ENCODE measurements around the gene ABCC9.
"Not testable (repeated sequence)": the region's sequence is repeated elsewhere in the genome, so short reads cannot be mapped to it uniquely, and the experiment has no call there.

The ABCC9 gene

GRCh38 chr12:21800011-21800410, 141.2 kb downstream of the ABCC9 start:
- H3K36me3 ChIP-seq (ENCODE audit: control insufficient read depth in 4 of 4, insufficient read depth in 4 of 4, low read length in 3 of 4), result no peaks in the 10 kb centered on the region
- no peaks in the 10 kb centered on the region for H3K9me3 ChIP-seq (ENCODE audit: control extremely low read depth in 1 of 5, control insufficient read depth in 4 of 5, insufficient read depth in 2 of 5, low read depth in 1 of 5, low read length in 4 of 5)
- no peaks in the 10 kb centered on the region for H3K27me3 ChIP-seq (replicated peaks in 2 of 5; ENCODE audit: control insufficient read depth in 4 of 5, insufficient read depth in 5 of 5, low read length in 4 of 5)
- WGBS (ENCODE audit: insufficient coverage), result no CpG with 5 or more reads among the region's 1 CpG
- DNase-seq, result no peak
- CTCF ChIA-PET, result no interaction called here
- POLR2A ChIA-PET, result no interaction called here
- no peak overlapping the region for H3K4me3 ChIP-seq (ENCODE audit: control insufficient read depth in 1 of 7, extremely low read depth in 1 of 7, insufficient read depth in 4 of 7, low read depth in 2 of 7, low read length in 6 of 7)
- H3K4me1 ChIP-seq (ENCODE audit: control extremely low read depth in 1 of 4, control insufficient read depth in 4 of 4, insufficient read depth in 4 of 4, low read length in 3 of 4), result no peaks in the 10 kb centered on the region
- H3K27ac ChIP-seq (ENCODE audit: insufficient read depth in 1 of 2, low read depth in 1 of 2, low read length in 2 of 2, poor library complexity in 1 of 2, severe bottlenecking in 2 of 2), result no peak overlapping the region

GRCh38 chr12:21797539-21797938, 143.7 kb downstream of the ABCC9 start:
- CTCF ChIA-PET, result no interaction called here
- H3K4me1 ChIP-seq (ENCODE audit: control extremely low read depth in 1 of 4, control insufficient read depth in 4 of 4, insufficient read depth in 4 of 4, low read length in 3 of 4), result no peaks in the 10 kb centered on the region
- no peak overlapping the region for H3K4me3 ChIP-seq (ENCODE audit: control insufficient read depth in 1 of 7, extremely low read depth in 1 of 7, insufficient read depth in 4 of 7, low read depth in 2 of 7, low read length in 6 of 7)
- POLR2A ChIA-PET, result no interaction called here
- no peaks in the 10 kb centered on the region for H3K27me3 ChIP-seq (replicated peaks in 2 of 5; ENCODE audit: control insufficient read depth in 4 of 5, insufficient read depth in 5 of 5, low read length in 4 of 5)
- DNase-seq, result no peak
- no peak overlapping the region for H3K27ac ChIP-seq (ENCODE audit: insufficient read depth in 1 of 2, low read depth in 1 of 2, low read length in 2 of 2, poor library complexity in 1 of 2, severe bottlenecking in 2 of 2)
- WGBS (ENCODE audit: insufficient coverage), result 100% methylated on average over 1 of the region's 1 CpG
- no peaks in the 10 kb centered on the region for H3K36me3 ChIP-seq (ENCODE audit: control insufficient read depth in 4 of 4, insufficient read depth in 4 of 4, low read length in 3 of 4)
- H3K9me3 ChIP-seq (ENCODE audit: control extremely low read depth in 1 of 5, control insufficient read depth in 4 of 5, insufficient read depth in 2 of 5, low read depth in 1 of 5, low read length in 4 of 5), result no peaks in the 10 kb centered on the region

- no peak overlapping the region for H3K27ac ChIP-seq (ENCODE audit: insufficient read depth in 1 of 2, low read depth in 1 of 2, low read length in 2 of 2, poor library complexity in 1 of 2, severe bottlenecking in 2 of 2)
- H3K4me1 ChIP-seq (ENCODE audit: control extremely low read depth in 1 of 4, control insufficient read depth in 4 of 4, insufficient read depth in 4 of 4, low read length in 3 of 4), result no peaks in the 10 kb centered on the region
- no peak for DNase-seq
- CTCF ChIA-PET, result no interaction called here
- H3K36me3 ChIP-seq (ENCODE audit: control insufficient read depth in 4 of 4, insufficient read depth in 4 of 4, low read length in 3 of 4), result no peaks in the 10 kb centered on the region
- H3K27me3 ChIP-seq (replicated peaks in 2 of 5; ENCODE audit: control insufficient read depth in 4 of 5, insufficient read depth in 5 of 5, low read length in 4 of 5), result no peaks in the 10 kb centered on the region
- H3K9me3 ChIP-seq (ENCODE audit: control extremely low read depth in 1 of 5, control insufficient read depth in 4 of 5, insufficient read depth in 2 of 5, low read depth in 1 of 5, low read length in 4 of 5), result no peaks in the 10 kb centered on the region
- WGBS (ENCODE audit: insufficient coverage), result 100% methylated on average over 6 of the region's 10 CpGs
- POLR2A ChIA-PET, result no interaction called here
- H3K4me3 ChIP-seq (ENCODE audit: control insufficient read depth in 1 of 7, extremely low read depth in 1 of 7, insufficient read depth in 4 of 7, low read depth in 2 of 7, low read length in 6 of 7), result no peak overlapping the region
Measured at GRCh38 chr12:21795648-21796328, 145.4 kb downstream of the ABCC9 start.

- H3K4me3 ChIP-seq (ENCODE audit: control insufficient read depth in 1 of 7, extremely low read depth in 1 of 7, insufficient read depth in 4 of 7, low read depth in 2 of 7, low read length in 6 of 7); H3K9me3 ChIP-seq (ENCODE audit: control extremely low read depth in 1 of 5, control insufficient read depth in 4 of 5, insufficient read depth in 2 of 5, low read depth in 1 of 5, low read length in 4 of 5); H3K27ac ChIP-seq (ENCODE audit: insufficient read depth in 1 of 2, low read depth in 1 of 2, low read length in 2 of 2, poor library complexity in 1 of 2, severe bottlenecking in 2 of 2); H3K27me3 ChIP-seq (replicated peaks in 2 of 5; ENCODE audit: control insufficient read depth in 4 of 5, insufficient read depth in 5 of 5, low read length in 4 of 5); DNase-seq; POLR2A ChIA-PET; H3K4me1 ChIP-seq (ENCODE audit: control extremely low read depth in 1 of 4, control insufficient read depth in 4 of 4, insufficient read depth in 4 of 4, low read length in 3 of 4); H3K36me3 ChIP-seq (ENCODE audit: control insufficient read depth in 4 of 4, insufficient read depth in 4 of 4, low read length in 3 of 4); CTCF ChIA-PET: not testable (repeated sequence)
- 97% methylated on average over 6 of the region's 8 CpGs for WGBS (ENCODE audit: insufficient coverage)
Measured at GRCh38 chr12:21794807-21795595, 146.2 kb downstream of the ABCC9 start.

- POLR2A ChIA-PET, result interaction anchor here (0.6 kb wide), 1 partner anchor 174 kb away, joined by 3 read pairs; no protein-coding TSS in a partner anchor
- H3K36me3 ChIP-seq (ENCODE audit: control insufficient read depth in 4 of 4, insufficient read depth in 4 of 4, low read length in 3 of 4); H3K27me3 ChIP-seq (replicated peaks in 2 of 5; ENCODE audit: control insufficient read depth in 4 of 5, insufficient read depth in 5 of 5, low read length in 4 of 5); CTCF ChIA-PET; H3K4me3 ChIP-seq (ENCODE audit: control insufficient read depth in 1 of 7, extremely low read depth in 1 of 7, insufficient read depth in 4 of 7, low read depth in 2 of 7, low read length in 6 of 7); H3K9me3 ChIP-seq (ENCODE audit: control extremely low read depth in 1 of 5, control insufficient read depth in 4 of 5, insufficient read depth in 2 of 5, low read depth in 1 of 5, low read length in 4 of 5); H3K4me1 ChIP-seq (ENCODE audit: control extremely low read depth in 1 of 4, control insufficient read depth in 4 of 4, insufficient read depth in 4 of 4, low read length in 3 of 4); H3K27ac ChIP-seq (ENCODE audit: insufficient read depth in 1 of 2, low read depth in 1 of 2, low read length in 2 of 2, poor library complexity in 1 of 2, severe bottlenecking in 2 of 2); DNase-seq: not testable (repeated sequence)
- no CpG with 5 or more reads among the region's 4 CpGs for WGBS (ENCODE audit: insufficient coverage)
Measured at GRCh38 chr12:21789687-21790086, 151.5 kb downstream of the ABCC9 start.

GRCh38 chr12:21788089-21788983, 152.9 kb downstream of the ABCC9 start:
- ChIA-PET POLR2A (no interaction called here), CTCF (no interaction called here)
- 100% methylated on average over 1 of the region's 7 CpGs for WGBS (ENCODE audit: insufficient coverage)

More at GRCh38 chr12:21788089-21788983, 152.9 kb downstream of the ABCC9 start:
- DNase-seq, result no peak
- Histone ChIP-seq H3K36me3 (ENCODE audit: control insufficient read depth in 4 of 4, insufficient read depth in 4 of 4, low read length in 3 of 4) (no peaks in the 10 kb centered on the region), H3K9me3 (ENCODE audit: control extremely low read depth in 1 of 5, control insufficient read depth in 4 of 5, insufficient read depth in 2 of 5, low read depth in 1 of 5, low read length in 4 of 5) (no peaks in the 10 kb centered on the region), H3K27ac (ENCODE audit: insufficient read depth in 1 of 2, low read depth in 1 of 2, low read length in 2 of 2, poor library complexity in 1 of 2, severe bottlenecking in 2 of 2) (no peak overlapping the region), H3K4me1 (ENCODE audit: control extremely low read depth in 1 of 4, control insufficient read depth in 4 of 4, insufficient read depth in 4 of 4, low read length in 3 of 4) (no peaks in the 10 kb centered on the region), H3K27me3 (replicated peaks in 2 of 5; ENCODE audit: control insufficient read depth in 4 of 5, insufficient read depth in 5 of 5, low read length in 4 of 5) (no peaks in the 10 kb centered on the region), H3K4me3 (ENCODE audit: control insufficient read depth in 1 of 7, extremely low read depth in 1 of 7, insufficient read depth in 4 of 7, low read depth in 2 of 7, low read length in 6 of 7) (no peak overlapping the region)
